Measurements from ENCODE around the gene CGB8.

DNA sequence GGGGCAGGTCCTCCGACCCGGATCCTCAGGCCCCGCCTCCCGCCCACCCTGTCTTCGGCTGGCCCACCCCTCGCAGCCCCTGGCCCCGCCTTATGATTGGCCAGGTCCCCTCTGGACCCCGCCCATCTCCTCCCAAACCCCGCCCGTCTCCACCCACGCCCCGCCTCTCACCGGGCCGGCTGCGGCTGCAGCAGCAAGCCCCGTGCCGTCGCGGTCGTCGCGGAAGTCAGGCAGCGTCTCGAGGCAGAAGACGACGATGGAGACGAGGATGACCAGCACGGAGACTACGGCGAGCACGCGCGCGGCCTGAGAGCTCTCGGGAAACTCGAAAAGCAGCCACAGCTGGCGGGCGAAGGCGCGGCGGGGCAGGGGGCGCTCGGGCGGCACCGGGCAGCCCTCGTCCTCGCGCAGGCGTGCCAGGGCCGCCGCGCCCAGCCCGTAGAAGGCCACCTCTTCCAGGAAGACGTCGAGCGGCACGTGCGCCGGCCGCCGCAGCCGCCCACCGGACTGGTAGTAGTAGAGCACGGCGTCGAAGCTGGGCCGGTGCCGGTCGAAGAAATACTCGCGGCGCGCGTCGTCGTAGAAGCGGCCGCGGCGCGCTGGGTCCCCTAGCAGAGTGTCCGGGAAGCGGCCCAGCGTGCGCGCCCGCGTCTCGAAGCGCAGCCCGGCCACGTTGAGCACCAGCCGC is 23.1 kb upstream of the CGB8 start:
- TF ChIP-seq CTCF (IDR thresholded peaks at IDR 0.05; ENCODE audit: insufficient read depth, low read depth, low read length) (no peak), EZH2 (IDR thresholded peaks at IDR 0.05; ENCODE audit: insufficient read depth, low read length) (peak; percentile 71)
